ENCODE data around the gene SCN9A.

- TF ChIP-seq, protein P1, sequence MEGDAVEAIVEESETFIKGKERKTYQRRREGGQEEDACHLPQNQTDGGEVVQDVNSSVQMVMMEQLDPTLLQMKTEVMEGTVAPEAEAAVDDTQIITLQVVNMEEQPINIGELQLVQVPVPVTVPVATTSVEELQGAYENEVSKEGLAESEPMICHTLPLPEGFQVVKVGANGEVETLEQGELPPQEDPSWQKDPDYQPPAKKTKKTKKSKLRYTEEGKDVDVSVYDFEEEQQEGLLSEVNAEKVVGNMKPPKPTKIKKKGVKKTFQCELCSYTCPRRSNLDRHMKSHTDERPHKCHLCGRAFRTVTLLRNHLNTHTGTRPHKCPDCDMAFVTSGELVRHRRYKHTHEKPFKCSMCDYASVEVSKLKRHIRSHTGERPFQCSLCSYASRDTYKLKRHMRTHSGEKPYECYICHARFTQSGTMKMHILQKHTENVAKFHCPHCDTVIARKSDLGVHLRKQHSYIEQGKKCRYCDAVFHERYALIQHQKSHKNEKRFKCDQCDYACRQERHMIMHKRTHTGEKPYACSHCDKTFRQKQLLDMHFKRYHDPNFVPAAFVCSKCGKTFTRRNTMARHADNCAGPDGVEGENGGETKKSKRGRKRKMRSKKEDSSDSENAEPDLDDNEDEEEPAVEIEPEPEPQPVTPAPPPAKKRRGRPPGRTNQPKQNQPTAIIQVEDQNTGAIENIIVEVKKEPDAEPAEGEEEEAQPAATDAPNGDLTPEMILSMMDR (IDR thresholded peaks at IDR 0.05), result no peak
- no peak for TF ChIP-seq POLR2A (IDR thresholded peaks at IDR 0.05)
Measured at GRCh38 chr2:166234112-166234846, 141.5 kb downstream of the SCN9A start.

All from adrenal gland (tissue), 5 donors.